Right renal pelvis (tissue), 4 donors: ENCODE data around the gene XAGE1A. TPM values are rescaled to one million over a fixed set of nuclear protein-coding genes. Genes with fewer than 3 reads are reported as not detected.
"Not testable (repeated sequence)": the region's sequence is repeated elsewhere in the genome, so short reads cannot be mapped to it uniquely, and the experiment has no call there.

Experiments used
- DNase-seq, 4 donors: peaks; one replicate each; pipeline ENCODE4 v3.0.0-alpha.2; 2013; ENCODE audit warnings: low read depth in 4 of 4, low spot score in 3 of 4, missing footprints in 1 of 4
- polyA plus RNA-seq, 4 donors: library from polyadenylated mRNA; unstranded; fragments of 120-200 nt; gene quantifications; one replicate each; pipeline ENCODE4 v1.2.1, GENCODE V29; 2013; ENCODE audit not compliant: insufficient read length in 4 of 4

XAGE1A gene
- polyA plus RNA-seq, result not detected

GRCh38 chrX:52495545-52496418 lies at the start of gene XAGE1A:
XAGE1A (plus strand) TSS chrX:52495808; CDS start chrX:52497362, 1,554 bp downstream.
- DNase-seq, result not testable (repeated sequence)

GRCh38 chrX:52452031-52452430 lies 43.6 kb upstream of the XAGE1A start:
- DNase-seq, result not testable (repeated sequence)

- DNase-seq, result not testable (repeated sequence)
Observed at GRCh38 chrX:52471301-52471700, 24.3 kb upstream of the XAGE1A start.

GRCh38 chrX:52496419-52496772 lies 788 bp downstream of the XAGE1A start:
- not testable (repeated sequence) for DNase-seq

- not testable (repeated sequence) for DNase-seq
Observed at GRCh38 chrX:52501362-52501761, 5.8 kb downstream of the XAGE1A start.

GRCh38 chrX:52504551-52504950 lies 8.9 kb downstream of the XAGE1A start:
- DNase-seq, result no peak

GRCh38 chrX:52507331-52507730 lies 11.7 kb downstream of the XAGE1A start:
- DNase-seq, result no peak

GRCh38 chrX:52509916-52510315 lies 14.3 kb downstream of the XAGE1A start:
- DNase-seq, result no peak

GRCh38 chrX:52511126-52511525 lies 15.5 kb downstream of the XAGE1A start:
- not testable (repeated sequence) for DNase-seq

- DNase-seq, result not testable (repeated sequence)
Observed at GRCh38 chrX:52516110-52516986, 20.7 kb downstream of the XAGE1A start.

- DNase-seq, result not testable (repeated sequence)
Observed at GRCh38 chrX:52516987-52517325, 21.3 kb downstream of the XAGE1A start, which contains the start of gene XAGE1B. XAGE1B (minus strand) TSS chrX:52517063; CDS start chrX:52515527, 1,536 bp downstream.

- not testable (repeated sequence) for DNase-seq
Observed at GRCh38 chrX:52541051-52541450, 45.4 kb downstream of the XAGE1A start.

GRCh38 chrX:52542311-52542710 lies 46.7 kb downstream of the XAGE1A start:
- DNase-seq, result no peak

- no peak for DNase-seq
Observed at GRCh38 chrX:52544147-52544840, 48.7 kb downstream of the XAGE1A start.

- not testable (repeated sequence) for DNase-seq
Observed at GRCh38 chrX:52548769-52549168, 53.2 kb downstream of the XAGE1A start.

Other genes with a start within 250 kb of the XAGE1A start
- gene XAGE2, start 126.8 kb upstream of the XAGE1A start, polyA plus RNA-seq, result under 1 TPM in 1 of 4 donors, not detected in 3; 0.48 TPM
- gene XAGE1B, start 21.3 kb downstream of the XAGE1A start, polyA plus RNA-seq, result not detected
- gene SSX7, start 159.1 kb downstream of the XAGE1A start, polyA plus RNA-seq, result not detected
- not detected for gene SSX2, start 211.4 kb downstream of the XAGE1A start, polyA plus RNA-seq